RWPE2 (cell line): Measurements from ENCODE around the gene HMMR.

Experiments
- ATAC-seq: fragments of 200-7000 bp; cut with Tn5 transposase; 3 replicates; pipeline ENCODE4 v1.9.1; 2021; ENCODE audit warnings: low read depth
- DNase-seq: peaks from one replicate; pipeline ENCODE4 v3.0.0-alpha.2; 2020; ENCODE audit warnings: low spot score
- H3K27ac ChIP-seq: fragments of 450-650 bp; 2 replicates; pipeline ENCODE4 v1.5.1; 2017; ENCODE audit warnings: mild to moderate bottlenecking; ENCODE audit not compliant: poor library complexity, severe bottlenecking
- H3K27me3 ChIP-seq: fragments of 250-450 bp; sonication (Bioruptor Pico); 2 replicates; pipeline ENCODE4 v1.5.1; 2021; ENCODE audit warnings: mild to moderate bottlenecking, moderate library complexity; ENCODE audit not compliant: insufficient read depth, poor library complexity, severe bottlenecking
- H3K36me3 ChIP-seq: fragments of 250-450 bp; sonication (Bioruptor Pico); 2 replicates; pipeline ENCODE4 v1.5.1; 2020; ENCODE audit warnings: low read depth, mild to moderate bottlenecking, moderate library complexity
- H3K4me1 ChIP-seq: fragments of 250-450 bp; sonication (Bioruptor Pico); 2 replicates; pipeline ENCODE4 v1.5.1; 2021; ENCODE audit warnings: mild to moderate bottlenecking, moderate library complexity; ENCODE audit not compliant: insufficient read depth, poor library complexity, severe bottlenecking
- H3K4me3 ChIP-seq: fragments of 250-450 bp; sonication (Bioruptor Pico); 2 replicates; pipeline ENCODE4 v1.5.1; 2021; ENCODE audit warnings: mild to moderate bottlenecking, moderate library complexity; ENCODE audit not compliant: severe bottlenecking
- H3K9me3 ChIP-seq: fragments of 250-450 bp; sonication (Bioruptor Pico); 2 replicates; pipeline ENCODE4 v1.5.1; 2021; ENCODE audit warnings: mild to moderate bottlenecking, moderate library complexity; ENCODE audit not compliant: severe bottlenecking
- TF ChIP-seq, protein P1 (sequence below): fragments of 450-650 bp; IDR thresholded peaks from one replicate; pipeline ENCODE4 v1.5.1; 2017; ENCODE audit warnings: mild to moderate bottlenecking, moderate library complexity; ENCODE audit not compliant: poor library complexity, severe bottlenecking

Gene HMMR

DNA sequence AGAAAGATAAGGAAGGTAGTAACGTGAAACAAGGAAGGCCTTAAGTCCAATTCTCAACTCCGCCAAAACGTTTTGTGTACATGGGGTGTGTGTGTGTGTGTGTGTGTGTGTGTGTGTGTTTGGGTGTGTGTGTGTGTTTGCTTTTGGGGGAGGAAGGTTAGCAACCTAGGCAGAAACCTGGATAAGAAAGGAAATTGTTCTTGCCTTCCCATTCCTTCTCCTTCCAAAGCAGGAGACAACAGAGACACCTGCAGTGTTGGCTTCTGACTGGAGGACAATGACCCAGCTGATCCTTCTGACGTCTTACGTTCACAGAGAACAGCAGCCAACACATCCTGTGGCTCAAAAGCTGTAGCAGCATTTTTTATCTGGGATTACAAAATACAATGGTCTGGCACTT lies 27.2 kb upstream of the HMMR start:
- peaks cover 4% of the 10 kb centered on the region for H3K9me3 ChIP-seq
- DNase-seq: no peak
- no peaks in the 10 kb centered on the region for H3K27me3 ChIP-seq
- no peak for ATAC-seq
- no peak overlapping the region for H3K27ac ChIP-seq
- peaks cover 9% of the 10 kb centered on the region for H3K4me1 ChIP-seq
- H3K36me3 ChIP-seq: peaks cover 3% of the 10 kb centered on the region; the same call in 1 of the 2 replicates
- TF ChIP-seq, protein P1, sequence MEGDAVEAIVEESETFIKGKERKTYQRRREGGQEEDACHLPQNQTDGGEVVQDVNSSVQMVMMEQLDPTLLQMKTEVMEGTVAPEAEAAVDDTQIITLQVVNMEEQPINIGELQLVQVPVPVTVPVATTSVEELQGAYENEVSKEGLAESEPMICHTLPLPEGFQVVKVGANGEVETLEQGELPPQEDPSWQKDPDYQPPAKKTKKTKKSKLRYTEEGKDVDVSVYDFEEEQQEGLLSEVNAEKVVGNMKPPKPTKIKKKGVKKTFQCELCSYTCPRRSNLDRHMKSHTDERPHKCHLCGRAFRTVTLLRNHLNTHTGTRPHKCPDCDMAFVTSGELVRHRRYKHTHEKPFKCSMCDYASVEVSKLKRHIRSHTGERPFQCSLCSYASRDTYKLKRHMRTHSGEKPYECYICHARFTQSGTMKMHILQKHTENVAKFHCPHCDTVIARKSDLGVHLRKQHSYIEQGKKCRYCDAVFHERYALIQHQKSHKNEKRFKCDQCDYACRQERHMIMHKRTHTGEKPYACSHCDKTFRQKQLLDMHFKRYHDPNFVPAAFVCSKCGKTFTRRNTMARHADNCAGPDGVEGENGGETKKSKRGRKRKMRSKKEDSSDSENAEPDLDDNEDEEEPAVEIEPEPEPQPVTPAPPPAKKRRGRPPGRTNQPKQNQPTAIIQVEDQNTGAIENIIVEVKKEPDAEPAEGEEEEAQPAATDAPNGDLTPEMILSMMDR: no peak
- no peak overlapping the region for H3K4me3 ChIP-seq

DNA sequence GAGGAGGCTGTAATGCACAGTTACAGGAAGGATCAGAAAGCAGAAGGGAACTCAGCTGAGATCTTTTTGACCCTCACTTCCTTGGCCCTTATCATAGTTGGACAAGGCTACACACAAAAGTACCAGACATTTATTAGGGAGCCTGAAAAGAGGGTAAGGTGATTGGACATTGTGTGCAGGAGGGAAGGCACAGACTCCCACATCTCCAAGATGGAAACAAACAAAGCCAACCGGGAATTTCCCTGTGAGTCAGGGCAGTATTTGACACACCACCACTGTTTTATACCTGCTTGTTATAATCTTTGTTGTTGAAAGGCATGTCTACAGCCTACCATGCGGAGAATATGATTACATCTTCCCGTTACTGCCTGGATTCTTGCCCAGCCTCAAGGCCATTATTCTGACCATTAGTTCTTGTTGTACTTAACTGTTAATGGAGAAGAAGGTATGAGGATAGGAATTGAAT lies 26.0 kb upstream of the HMMR start:
- Histone ChIP-seq H3K27ac (no peak overlapping the region), H3K4me1 (peaks cover 14% of the 10 kb centered on the region), H3K9me3 (peaks cover 4% of the 10 kb centered on the region), H3K4me3 (no peak overlapping the region), H3K36me3 (peaks cover 14% of the 10 kb centered on the region), H3K27me3 (no peaks in the 10 kb centered on the region)
- no peak for ATAC-seq
- no peak for DNase-seq
- TF ChIP-seq, protein P1: no peak

DNA sequence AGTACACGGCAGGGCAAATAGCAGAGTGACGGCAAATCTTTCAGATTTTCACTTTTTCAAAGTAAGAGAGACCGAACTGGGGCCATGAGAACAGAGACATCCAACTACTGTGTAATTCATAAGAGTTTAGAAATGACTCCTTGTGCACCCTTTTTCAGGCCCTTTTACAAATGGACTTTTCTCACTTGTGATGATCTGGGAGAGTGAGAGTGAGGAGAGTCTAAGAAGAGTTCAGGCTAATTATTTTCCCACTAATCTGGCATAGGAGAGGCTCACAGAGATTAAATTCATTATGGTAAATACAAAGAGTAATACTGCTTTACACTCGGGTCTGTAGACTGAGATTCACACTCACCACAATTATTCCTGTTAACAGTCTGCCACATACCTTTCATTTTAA lies 23.9 kb upstream of the HMMR start:
- ATAC-seq (no peak), DNase-seq (no peak)
- H3K9me3 ChIP-seq: no peaks in the 10 kb centered on the region
- H3K27ac ChIP-seq: peak overlapping the region; percentile 67
- peaks cover 35% of the 10 kb centered on the region for H3K36me3 ChIP-seq
- peaks cover 29% of the 10 kb centered on the region for H3K4me1 ChIP-seq
- H3K4me3 ChIP-seq: peak overlapping the region; percentile 83
- TF ChIP-seq, protein P1: no peak
- no peaks in the 10 kb centered on the region for H3K27me3 ChIP-seq

GRCh38 chr5:163437011-163437308 lies 23.5 kb upstream of the HMMR start:
- H3K27ac ChIP-seq: peak overlapping the region; percentile 67
- ATAC-seq: no peak
- no peaks in the 10 kb centered on the region for H3K27me3 ChIP-seq

More at GRCh38 chr5:163437011-163437308, 23.5 kb upstream of the HMMR start:
- DNase-seq: no peak
- H3K4me3 ChIP-seq: peak overlapping the region; percentile 83
- peaks cover 29% of the 10 kb centered on the region for H3K4me1 ChIP-seq
- no peaks in the 10 kb centered on the region for H3K9me3 ChIP-seq
- TF ChIP-seq, protein P1: no peak
- peaks cover 40% of the 10 kb centered on the region for H3K36me3 ChIP-seq
